PC-9 (cell line): Measurements from ENCODE around the gene KRT12. TPM values are rescaled to one million over a fixed set of nuclear protein-coding genes. Genes with fewer than 3 reads are reported as not detected.

Experiments used
- BruUV-seq: library from RNA; stranded (reverse); fragments of 400-500 nt; replicated peaks from 2 replicates; lab custom pipeline; 2021; lab: Mats Ljungman, UMichigan
- CTCF ChIA-PET: fragments of 300-600 bp; sonication (Branson Sonifier 250); formaldehyde crosslinking; loops from one replicate; lab custom pipeline; 2022; ENCODE audit warnings: antibody characterized with exemption; lab: Charles Lee
- POLR2A ChIA-PET: fragments of 300-600 bp; sonication (Branson Sonifier 250); formaldehyde crosslinking; loops from one replicate; lab custom pipeline; 2022; ENCODE audit warnings: antibody characterized with exemption; ENCODE audit not compliant: unreplicated experiment; lab: Charles Lee
- DNase-seq, 2 experiments: peaks; one replicate each; pipeline versions ENCODE4 v3.0.0 to v3.0.0-alpha.2; 2015 to 2022; ENCODE audit warnings: mixed read lengths in 1 of 2
- H2AFZ ChIP-seq: fragments of 200-600 bp; sonication (generic); 2 replicates; pipeline ENCODE4 v1.8.1; 2017; ENCODE audit warnings: antibody characterized with exemption
- H3F3A ChIP-seq: fragments of 200-600 bp; sonication (generic); 2 replicates; pipeline ENCODE4 v1.8.1; 2017; ENCODE audit warnings: antibody characterized with exemption, mild to moderate bottlenecking, low read depth; ENCODE audit not compliant: insufficient read depth
- H3K27ac ChIP-seq: fragments of 200-600 bp; sonication (generic); 2 replicates; pipeline ENCODE4 v1.6.1; 2016; ENCODE audit warnings: mixed run types
- H3K27me3 ChIP-seq: fragments of 200-600 bp; sonication (generic); 2 replicates; pipeline ENCODE4 v1.6.1; 2016; ENCODE audit warnings: low read depth, mixed run types; ENCODE audit not compliant: insufficient read depth
- H3K36me3 ChIP-seq: fragments of 200-600 bp; sonication (generic); 2 replicates; pipeline ENCODE4 v1.6.1; 2016; ENCODE audit warnings: low read depth, mixed run types
- H3K4me1 ChIP-seq: fragments of 200-600 bp; sonication (generic); replicated peaks from 2 replicates; pipeline ENCODE4 v1.6.1; 2016; ENCODE audit warnings: mixed run types; ENCODE audit not compliant: insufficient read depth
- H3K4me2 ChIP-seq: fragments of 200-600 bp; sonication (generic); 2 replicates; pipeline ENCODE4 v1.6.1; 2017; ENCODE audit warnings: mixed run types
- H3K4me3 ChIP-seq: fragments of 200-600 bp; sonication (generic); 2 replicates; pipeline ENCODE4 v1.6.1; 2016; ENCODE audit warnings: mixed run types
- H3K79me2 ChIP-seq: fragments of 200-600 bp; sonication (generic); 2 replicates; pipeline ENCODE4 v1.6.1; 2017; ENCODE audit warnings: low read depth, mixed run types
- H3K9me2 ChIP-seq: fragments of 200-600 bp; sonication (generic); 2 replicates; pipeline ENCODE4 v1.8.1; 2017; ENCODE audit warnings: mild to moderate bottlenecking; ENCODE audit not compliant: insufficient read depth
- H3K9me3 ChIP-seq: fragments of 200-600 bp; sonication (generic); 2 replicates; pipeline ENCODE4 v1.8.1; 2016; ENCODE audit warnings: low read depth; ENCODE audit not compliant: insufficient read depth
- H4K20me1 ChIP-seq: fragments of 200-600 bp; sonication (generic); 2 replicates; pipeline ENCODE4 v1.8.1; 2017; ENCODE audit not compliant: insufficient read depth
- CTCF ChIP-seq: fragments of 200-600 bp; sonication (generic); conservative IDR thresholded peaks from 2 replicates; pipeline ENCODE4 v1.6.1; 2017; ENCODE audit warnings: mixed run types, antibody characterized with exemption, mild to moderate bottlenecking, moderate library complexity
- EZH2 ChIP-seq: fragments of 200-600 bp; sonication (generic); IDR thresholded peaks from 2 replicates; pipeline ENCODE4 v1.8.0; 2017; ENCODE audit warnings: antibody characterized with exemption, low read depth
- intact Hi-C: fragments of 100-400 bp; cut with micrococcal nuclease; formaldehyde crosslinking; loops from one replicate; pipeline ENCODE4 v1.10.0; 2022; ENCODE audit not compliant: unreplicated experiment
- total RNA-seq: library from RNA; stranded (reverse); gene quantifications from 2 replicates; pipeline ENCODE4 v1.2.3, GENCODE V29; 2021

KRT12 gene
- total RNA-seq, 1 experiment from 2014 or later, result not detected

GRCh38 chr17:40873801-40874200, 6.8 kb upstream of the KRT12 start:
- H3K27ac ChIP-seq, result no peak overlapping the region
- DNase-seq, result no peak
- intact Hi-C loops, result no loop called here
- no peaks in the 10 kb centered on the region; the same call in 1 of the 2 replicates for H3K9me2 ChIP-seq
- H3K27me3 ChIP-seq, result no peaks in the 10 kb centered on the region
- H3K4me3 ChIP-seq, result no peak overlapping the region
- no peak overlapping the region for H2AFZ ChIP-seq
- no peaks in the 10 kb centered on the region for H3K79me2 ChIP-seq
- TF ChIP-seq CTCF (no peak), EZH2 (no peak)
- no peaks in the 10 kb centered on the region for H3K9me3 ChIP-seq
- H3K4me2 ChIP-seq, result no peak overlapping the region
- H3K4me1 ChIP-seq, result no peaks in the 10 kb centered on the region
- no peaks in the 10 kb centered on the region for H3F3A ChIP-seq
- H4K20me1 ChIP-seq, result no peaks in the 10 kb centered on the region
- no TSS peak for BruUV-seq
- ChIA-PET CTCF (no interaction called here), POLR2A (no interaction called here)
- H3K36me3 ChIP-seq, result no peaks in the 10 kb centered on the region

- Histone ChIP-seq H3K4me2 (no peak overlapping the region), H3K9me3 (no peaks in the 10 kb centered on the region), H3K27ac (no peak overlapping the region), H3K4me1 (no peaks in the 10 kb centered on the region), H2AFZ (no peak overlapping the region), H3K9me2 (no peaks in the 10 kb centered on the region; the same call in 1 of the 2 replicates), H3F3A (no peaks in the 10 kb centered on the region), H4K20me1 (no peaks in the 10 kb centered on the region), H3K36me3 (no peaks in the 10 kb centered on the region), H3K4me3 (no peak overlapping the region), H3K27me3 (no peaks in the 10 kb centered on the region), H3K79me2 (no peaks in the 10 kb centered on the region)
- DNase-seq, result no peak
- BruUV-seq, result no TSS peak
- intact Hi-C loops, result no loop called here
- ChIA-PET CTCF (no interaction called here), POLR2A (no interaction called here)
- no peak; the same call in 1 of the 2 replicates for TF ChIP-seq CTCF
- no peak for TF ChIP-seq EZH2
These were observed 6.2 kb upstream of the KRT12 start for GRCh38 chr17:40873255-40873654.

- Histone ChIP-seq H3K4me3 (no peak overlapping the region), H3K9me2 (no peaks in the 10 kb centered on the region; the same call in 1 of the 2 replicates), H3F3A (no peaks in the 10 kb centered on the region), H3K4me1 (no peaks in the 10 kb centered on the region), H3K9me3 (no peaks in the 10 kb centered on the region), H3K27ac (no peak overlapping the region), H3K27me3 (no peaks in the 10 kb centered on the region), H2AFZ (no peak overlapping the region), H3K79me2 (no peaks in the 10 kb centered on the region), H3K4me2 (no peak overlapping the region), H4K20me1 (no peaks in the 10 kb centered on the region), H3K36me3 (no peaks in the 10 kb centered on the region)
- POLR2A ChIA-PET, result interaction anchor here (0.6 kb wide), 1 partner anchor 29 kb away, joined by 3 read pairs; no protein-coding TSS in a partner anchor
- BruUV-seq, result no TSS peak
- intact Hi-C loops, result no loop called here
- no peak for DNase-seq
- CTCF ChIA-PET, result no interaction called here
- TF ChIP-seq EZH2 (no peak), CTCF (no peak)
These were observed 5.4 kb upstream of the KRT12 start for GRCh38 chr17:40872416-40872815.
